ENCODE data around the gene EED. TPM values are rescaled to one million over a fixed set of nuclear protein-coding genes. Genes with fewer than 3 reads are reported as not detected.

The EED gene
- total and polyA plus RNA-seq, 8 donors: 5.1 to 14.0 (median 8.9) TPM

GRCh38 chr11:86259730-86260129 lies 15.2 kb downstream of the EED start:
- DNase-seq: no peak
- Histone ChIP-seq H3K27ac (no peak overlapping the region), H3K9me3 (no peaks in the 10 kb centered on the region), H3K4me1 (no peaks in the 10 kb centered on the region), H3K36me3 (peaks cover 0 to 6% (median 0%) of the 10 kb centered on the region in 3 donors), H3K27me3 (no peaks in the 10 kb centered on the region), H3K4me3 (no peak overlapping the region)
- FAIRE-seq: no peak
- no peak for ATAC-seq
- intact Hi-C loops (cut with DNase I): no loop called here
- no peak for TF ChIP-seq CTCF (IDR thresholded peaks at IDR 0.05)
- 36% methylated on average over 1 of the region's 1 CpG for WGBS, 2 donors

GRCh38 chr11:86261328-86261727 lies 16.8 kb downstream of the EED start:
- Histone ChIP-seq H3K27me3 (no peaks in the 10 kb centered on the region), H3K4me3 (no peak overlapping the region), H3K4me1 (no peaks in the 10 kb centered on the region), H3K27ac (no peak overlapping the region), H3K36me3 (peaks cover 0 to 6% (median 0%) of the 10 kb centered on the region in 3 donors), H3K9me3 (no peaks in the 10 kb centered on the region)
- intact Hi-C loops (cut with DNase I): no loop called here
- FAIRE-seq: no peak
- TF ChIP-seq CTCF (IDR thresholded peaks at IDR 0.05): no peak
- ATAC-seq: no peak
- no peak for DNase-seq
- WGBS, 2 donors: 91 to 95% methylated on average over 3 of the region's 3 CpGs

GRCh38 chr11:86262387-86262786 lies 17.8 kb downstream of the EED start:
- H3K27ac ChIP-seq: no peak overlapping the region
- no peaks in the 10 kb centered on the region for H3K27me3 ChIP-seq
- H3K4me3 ChIP-seq: no peak overlapping the region
- 97 to 99% methylated on average over 6 of the region's 6 CpGs for WGBS, 2 donors
- no peak for TF ChIP-seq CTCF (IDR thresholded peaks at IDR 0.05)
- FAIRE-seq (no peak), ATAC-seq (no peak), DNase-seq (no peak)
- H3K4me1 ChIP-seq: no peaks in the 10 kb centered on the region
- H3K9me3 ChIP-seq: no peaks in the 10 kb centered on the region
- H3K36me3 ChIP-seq: peaks cover 0 to 6% (median 0%) of the 10 kb centered on the region in 3 donors
- intact Hi-C loops (cut with DNase I): no loop called here

- FAIRE-seq (no peak), ATAC-seq (no peak), DNase-seq (no peak)
- Histone ChIP-seq H3K27me3 (no peaks in the 10 kb centered on the region), H3K4me1 (no peaks in the 10 kb centered on the region), H3K27ac (no peak overlapping the region), H3K9me3 (no peaks in the 10 kb centered on the region), H3K36me3 (peaks cover 0 to 6% (median 0%) of the 10 kb centered on the region in 3 donors), H3K4me3 (no peak overlapping the region)
- intact Hi-C loops (cut with DNase I): no loop called here
- WGBS, 2 donors: 96 to 97% methylated on average over 2 of the region's 2 CpGs
- no peak for TF ChIP-seq CTCF (IDR thresholded peaks at IDR 0.05)
These were observed 20.1 kb downstream of the EED start for GRCh38 chr11:86264649-86265048.

GRCh38 chr11:86265194-86265593 lies 20.6 kb downstream of the EED start:
- Histone ChIP-seq H3K36me3 (peaks cover 0 to under 1% (median 0%) of the 10 kb centered on the region in 3 donors), H3K4me1 (no peaks in the 10 kb centered on the region), H3K27me3 (no peaks in the 10 kb centered on the region), H3K27ac (no peak overlapping the region), H3K4me3 (no peak overlapping the region), H3K9me3 (no peaks in the 10 kb centered on the region)
- TF ChIP-seq CTCF (IDR thresholded peaks at IDR 0.05): no peak
- DNase-seq: no peak
- no peak for ATAC-seq
- intact Hi-C loops (cut with DNase I): no loop called here
- FAIRE-seq: no peak
